GM18499 (cell line): Measurements from ENCODE around the gene CSTF3.
"Not testable (repeated sequence)": the region's sequence is repeated elsewhere in the genome, so short reads cannot be mapped to it uniquely, and the experiment has no call there.

Experiments
- ATAC-seq: cut with Tn5 transposase; IDR thresholded peaks from one replicate; pipeline ENCODE4 v1.9.1; 2021; ENCODE audit warnings: moderate number of reproducible peaks; ENCODE audit not compliant: insufficient read depth, unreplicated experiment

Gene CSTF3

GRCh38 chr11:33161120-33162005 is at the start of gene CSTF3:
CSTF3 (minus strand) TSS chr11:33161480; CDS start chr11:33161325, 155 bp downstream.
- peak; percentile 56 for ATAC-seq

DNA sequence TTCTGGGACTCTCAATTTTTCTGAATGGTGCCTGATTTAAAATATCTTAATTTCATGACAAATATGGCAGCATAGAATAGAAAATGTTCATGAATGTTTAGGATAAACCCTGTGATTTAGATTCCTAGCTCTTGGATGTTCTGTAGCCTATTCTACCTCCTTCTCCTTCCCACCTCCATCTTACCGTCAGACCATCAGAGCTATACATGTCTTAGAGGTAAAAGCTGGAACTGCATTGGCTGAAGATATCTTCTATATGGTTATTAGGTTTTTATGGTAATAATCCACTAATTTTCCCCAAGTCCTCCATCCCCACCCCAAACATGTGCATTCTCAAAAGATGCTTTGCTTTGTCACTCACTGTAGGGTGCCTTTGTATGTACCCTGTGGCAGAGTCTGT is 46.9 kb upstream of the CSTF3 start:
- ATAC-seq, result no peak

- no peak for ATAC-seq
These were observed 46.2 kb upstream of the CSTF3 start for GRCh38 chr11:33207408-33207985.

DNA sequence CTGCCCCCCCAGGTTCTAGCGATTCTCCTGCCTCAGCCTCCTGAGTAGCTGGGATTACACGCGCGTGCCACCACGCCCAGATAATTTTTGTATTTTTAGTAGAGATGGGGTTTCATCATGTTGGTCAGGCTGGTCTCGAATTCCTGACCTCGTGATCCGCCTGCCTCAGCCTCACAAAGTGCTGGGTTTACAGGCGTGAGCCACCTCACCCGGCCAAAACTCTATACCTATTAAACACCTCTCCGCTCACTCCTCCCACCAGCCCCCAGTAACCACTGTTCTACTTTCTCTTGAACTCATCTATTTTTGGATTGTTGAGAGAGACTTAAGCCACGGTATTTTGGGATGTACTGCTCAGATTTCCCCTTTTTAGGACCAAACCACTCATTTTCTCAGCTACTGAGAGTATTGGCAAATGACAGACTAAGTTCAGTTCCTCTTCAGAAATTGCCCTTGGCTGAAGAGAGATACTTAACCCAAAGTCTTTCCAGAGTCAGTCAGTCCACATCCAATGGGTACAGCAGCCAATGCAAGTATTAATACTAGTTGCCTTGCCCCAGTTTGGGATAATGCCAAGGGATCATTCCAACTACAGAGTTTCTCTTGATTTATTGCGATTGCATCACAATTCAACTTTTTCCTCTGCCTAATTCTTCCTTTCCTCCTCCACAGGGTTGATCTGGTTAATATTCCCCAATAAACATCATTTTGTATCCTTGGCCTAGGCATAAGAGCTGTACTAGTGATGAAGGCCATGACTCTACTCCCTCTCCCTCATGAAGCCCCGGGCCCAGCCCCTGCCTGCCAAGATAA is 36.8 kb upstream of the CSTF3 start:
- ATAC-seq, result no peak

- ATAC-seq, result no peak
These were observed 34.3 kb upstream of the CSTF3 start for GRCh38 chr11:33195462-33196173.

DNA sequence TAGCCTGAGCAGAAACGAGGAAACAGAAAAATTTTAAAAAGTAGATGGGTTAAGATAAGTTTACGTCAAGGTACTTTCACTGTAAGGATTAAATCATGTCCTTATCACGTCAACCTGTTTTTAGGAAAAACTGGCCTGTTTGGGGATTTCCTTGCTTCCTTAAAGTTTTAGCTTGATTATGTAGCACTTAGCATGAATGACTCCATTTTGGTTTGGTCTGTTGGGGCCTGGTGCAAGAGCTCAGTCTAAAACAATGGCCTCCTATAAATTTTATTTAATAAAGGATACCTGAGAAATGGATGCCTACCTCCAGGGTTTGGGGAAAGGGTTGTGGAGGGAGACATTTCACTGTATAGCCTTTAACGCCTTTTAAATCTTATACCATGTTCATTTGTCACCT is 33.2 kb upstream of the CSTF3 start:
- no peak for ATAC-seq

DNA sequence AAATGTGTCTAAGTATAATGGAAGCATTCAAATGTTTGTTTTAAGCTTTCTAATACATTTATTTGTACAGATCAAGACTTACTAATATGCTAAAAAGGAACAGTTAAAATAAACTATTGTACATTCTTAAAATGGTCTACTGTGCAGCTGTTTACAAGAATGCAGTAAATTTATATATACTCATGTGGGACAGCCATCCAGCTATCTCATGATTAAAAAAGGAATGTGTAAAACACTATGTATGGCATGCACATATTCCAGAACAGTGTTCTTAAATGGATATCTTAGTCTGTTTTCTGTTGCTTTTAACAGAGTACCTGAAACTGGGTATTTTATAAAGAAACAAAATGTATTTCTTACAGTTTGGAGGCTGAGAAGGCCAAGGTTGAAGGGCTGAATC is 30.2 kb upstream of the CSTF3 start:
- no peak for ATAC-seq

DNA sequence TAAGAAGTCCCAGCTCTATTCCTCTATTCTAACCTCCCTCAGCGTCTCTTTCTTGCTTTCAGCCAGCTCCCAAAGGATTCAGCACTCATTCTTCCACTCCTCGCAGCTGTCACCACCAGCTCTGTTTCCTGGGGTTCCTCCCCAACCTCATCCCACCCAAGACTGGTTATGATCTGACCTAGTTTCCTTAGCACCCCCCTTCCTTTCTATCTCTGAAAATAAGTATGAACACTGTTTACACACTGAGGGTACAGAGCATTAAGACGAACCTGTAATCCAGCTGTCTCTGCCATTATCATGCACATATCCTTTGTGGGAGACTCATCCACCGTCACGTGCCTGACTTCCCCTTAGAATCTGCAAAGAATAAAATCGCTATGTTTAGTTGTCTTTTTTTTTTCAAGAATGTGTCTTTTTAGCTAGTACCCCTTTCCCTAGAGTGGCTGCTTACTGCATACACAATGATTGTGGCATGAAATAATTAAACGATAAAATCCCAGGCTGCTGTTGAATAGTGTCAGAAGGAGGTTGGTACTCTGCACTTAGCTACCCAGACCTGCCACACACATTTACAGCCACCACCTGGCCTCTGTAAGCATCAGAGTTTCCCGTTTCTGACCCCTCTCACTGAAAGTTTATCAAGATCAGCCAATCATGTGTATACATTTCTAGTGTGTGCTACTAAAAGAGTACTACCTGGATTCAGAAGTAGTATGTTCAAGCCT is 26.9 kb upstream of the CSTF3 start:
- ATAC-seq, result no peak

DNA sequence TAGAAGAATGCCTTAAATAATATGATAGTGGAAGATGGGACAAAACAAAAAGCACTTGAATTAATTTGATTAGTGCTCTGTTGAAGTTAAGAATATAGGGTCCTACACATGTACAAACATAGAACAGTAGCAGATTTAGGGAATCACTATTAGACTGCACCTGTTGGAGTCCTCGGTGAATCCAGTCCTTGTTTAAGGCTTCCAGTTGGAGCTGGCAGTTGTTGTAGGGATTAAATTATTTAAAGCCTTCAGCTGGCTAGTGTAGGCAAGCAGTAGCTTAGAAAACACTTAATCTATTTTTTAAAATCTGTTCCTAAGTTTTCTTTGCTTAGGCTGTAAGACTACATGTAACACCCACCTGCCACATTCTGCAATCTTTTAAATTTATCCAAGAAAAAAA is 24.5 kb upstream of the CSTF3 start:
- no peak for ATAC-seq

DNA sequence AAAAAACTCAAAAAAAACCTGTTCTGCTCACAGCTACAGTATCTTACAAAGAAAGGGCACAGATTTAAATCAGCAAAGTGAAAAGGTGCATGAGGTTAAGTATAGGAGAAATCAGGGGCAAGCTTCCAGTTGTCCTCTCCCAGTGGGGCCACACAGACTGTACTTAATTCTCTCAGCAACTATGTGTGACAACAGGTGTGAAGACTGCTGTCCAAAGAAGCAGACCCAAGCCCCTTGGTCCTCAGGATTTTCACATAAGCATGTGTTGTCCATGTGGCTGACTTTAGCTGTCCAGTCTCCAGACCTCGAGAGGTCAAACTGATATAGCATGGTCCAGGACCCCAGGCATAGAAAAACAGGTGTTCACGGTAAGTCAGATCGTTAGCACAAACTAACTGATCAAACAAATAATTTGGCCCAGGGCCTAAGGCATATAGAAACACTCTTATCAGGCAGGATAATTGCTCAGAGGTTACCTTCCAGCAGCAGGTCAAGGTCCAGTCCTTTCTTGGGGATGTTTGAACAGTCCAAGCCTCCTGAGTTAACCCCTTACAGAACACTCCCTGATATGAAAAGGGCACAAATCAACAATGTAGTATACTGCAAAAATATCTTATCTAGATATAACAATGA is 21.1 kb upstream of the CSTF3 start:
- no peak for ATAC-seq

GRCh38 chr11:33179348-33179803 is 18.1 kb upstream of the CSTF3 start:
- no peak for ATAC-seq

DNA sequence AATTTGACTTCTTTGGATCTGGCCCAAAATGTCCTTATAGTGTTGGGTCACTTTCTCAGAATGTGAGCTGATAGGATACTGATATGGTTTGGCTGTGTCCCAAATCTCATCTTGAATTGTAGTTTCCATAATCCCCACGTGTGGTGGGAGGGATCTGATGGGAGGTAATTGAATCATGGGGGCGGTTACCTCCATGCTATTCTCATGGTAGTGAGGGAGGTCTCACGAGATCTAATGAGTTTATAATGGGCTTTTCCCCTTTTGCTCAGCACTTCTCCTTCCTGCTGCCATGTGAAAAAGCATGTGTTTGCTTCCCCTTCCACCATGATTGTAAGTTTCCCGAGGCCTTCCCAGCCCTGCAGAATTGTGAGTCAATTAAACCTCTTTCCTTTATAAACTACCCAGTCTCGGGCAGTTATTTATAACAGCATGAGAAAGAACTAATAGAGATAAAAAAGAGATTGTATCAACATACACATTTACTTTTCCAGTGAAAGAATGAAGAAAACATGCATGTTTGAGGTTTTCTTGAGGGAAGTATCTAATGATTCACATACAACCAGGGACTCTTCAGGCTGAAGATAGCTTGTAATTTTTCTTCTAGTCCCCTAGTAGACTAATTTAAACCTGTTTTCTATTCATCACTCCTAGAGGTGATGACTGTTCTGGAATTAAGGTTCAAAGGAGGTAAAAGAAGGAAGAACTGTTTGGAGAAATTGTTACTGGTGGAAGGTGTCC is 17.3 kb upstream of the CSTF3 start:
- ATAC-seq, result no peak

DNA sequence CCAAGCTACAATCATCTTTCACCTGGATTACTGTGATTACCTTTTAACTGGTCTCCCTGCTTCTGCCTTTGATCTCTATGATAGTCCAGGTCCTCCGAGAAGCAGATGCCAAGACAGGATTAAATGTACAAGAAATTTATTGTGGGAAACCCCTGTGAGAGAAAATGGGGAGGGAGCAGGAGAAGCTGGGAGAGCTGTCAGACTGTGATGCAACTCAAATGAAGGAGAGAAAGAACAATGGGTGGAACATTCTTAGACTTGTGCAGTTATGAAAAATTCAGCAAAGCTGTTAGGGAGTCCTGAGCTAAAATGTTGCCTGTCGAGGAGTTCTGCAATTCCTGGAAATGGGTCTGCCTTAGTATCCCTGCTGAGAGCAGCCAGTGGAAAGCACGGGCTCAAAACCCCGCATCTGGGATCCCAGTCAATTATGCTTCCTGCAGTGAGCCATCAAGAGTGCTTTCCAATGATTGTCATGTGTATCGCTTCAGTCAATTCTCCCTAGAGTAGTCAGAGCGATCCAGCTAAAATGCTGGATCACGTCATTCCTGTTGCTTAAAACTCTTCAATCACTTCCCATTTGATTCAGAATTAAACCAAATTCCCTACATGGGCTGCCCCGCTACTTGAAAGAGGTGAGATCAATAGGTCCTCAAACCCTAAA is 16.5 kb upstream of the CSTF3 start:
- no peak for ATAC-seq

DNA sequence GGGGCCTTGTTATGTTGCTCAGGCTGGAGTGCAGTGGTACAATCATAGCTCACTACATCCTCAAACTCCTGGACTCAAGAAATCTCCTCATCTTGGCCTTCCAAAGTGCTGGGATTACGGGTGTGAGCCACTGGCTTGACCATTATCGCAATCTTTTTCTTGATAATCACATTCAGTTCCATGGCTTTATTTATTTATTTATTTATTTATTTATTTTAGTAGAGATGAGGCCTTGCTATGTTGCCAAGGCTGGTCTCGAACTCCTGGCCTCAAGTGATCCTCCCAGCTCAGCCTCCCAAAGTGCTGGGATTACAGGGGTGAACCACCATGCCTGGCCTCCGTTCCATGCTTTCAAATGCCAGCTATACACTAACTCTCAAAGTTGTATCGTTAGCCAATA is 15.5 kb upstream of the CSTF3 start:
- ATAC-seq, result not testable (repeated sequence)

DNA sequence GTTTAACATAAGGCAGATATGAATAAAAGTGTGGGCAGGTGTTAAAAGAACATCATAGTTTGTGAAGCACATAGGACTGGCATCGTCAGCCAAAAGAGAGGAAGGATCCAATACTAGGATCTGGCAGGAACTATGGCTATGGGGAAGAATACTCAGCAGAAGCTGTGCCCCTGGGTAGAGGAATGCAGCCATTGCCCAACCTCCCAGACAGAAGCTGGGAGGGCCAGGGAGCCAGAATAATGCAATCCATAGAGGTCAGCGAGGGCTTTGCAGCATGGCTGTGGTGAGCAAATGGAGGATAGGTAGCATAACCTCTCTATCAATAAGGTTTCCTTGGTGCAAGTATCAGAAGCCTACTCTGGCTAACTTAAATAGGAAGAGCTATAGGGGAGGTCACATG is 11.7 kb upstream of the CSTF3 start:
- no peak for ATAC-seq

DNA sequence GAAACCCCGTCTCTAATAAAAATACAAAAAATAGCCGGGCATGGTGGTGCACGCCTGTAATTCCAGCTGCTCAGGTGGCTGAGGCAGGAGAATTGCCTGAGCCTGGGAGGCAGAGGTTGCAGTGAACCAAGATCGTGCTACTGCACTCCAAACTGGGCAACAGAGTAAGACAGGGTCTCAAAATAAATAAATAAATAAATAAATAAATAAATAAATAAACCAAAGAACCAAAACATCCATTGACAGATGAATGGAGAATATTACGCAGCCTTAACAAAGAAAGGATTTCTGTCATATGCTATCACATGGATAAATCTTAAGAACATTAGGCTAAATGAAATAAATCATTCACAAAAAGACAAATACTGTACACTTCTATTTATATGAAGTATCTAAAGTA is 11.1 kb upstream of the CSTF3 start:
- ATAC-seq, result no peak

DNA sequence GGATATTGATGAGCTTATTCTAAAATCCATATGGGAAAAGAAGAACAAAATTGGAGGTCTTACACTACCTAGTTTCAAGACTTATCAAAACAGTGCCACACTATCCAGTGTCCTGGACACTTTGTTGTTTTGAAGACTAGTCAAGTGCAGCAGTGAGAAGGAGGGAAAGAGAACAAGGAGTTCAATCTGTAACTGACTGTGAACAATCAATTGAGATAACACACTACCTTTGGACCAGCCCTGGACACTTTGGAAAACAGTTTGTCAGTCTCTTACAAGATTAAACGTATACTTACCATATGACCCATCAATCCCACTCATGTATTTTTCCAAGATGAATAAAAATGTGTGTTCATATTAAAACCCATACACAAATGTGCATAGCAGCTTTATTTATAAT is 10.0 kb upstream of the CSTF3 start:
- no peak for ATAC-seq

DNA sequence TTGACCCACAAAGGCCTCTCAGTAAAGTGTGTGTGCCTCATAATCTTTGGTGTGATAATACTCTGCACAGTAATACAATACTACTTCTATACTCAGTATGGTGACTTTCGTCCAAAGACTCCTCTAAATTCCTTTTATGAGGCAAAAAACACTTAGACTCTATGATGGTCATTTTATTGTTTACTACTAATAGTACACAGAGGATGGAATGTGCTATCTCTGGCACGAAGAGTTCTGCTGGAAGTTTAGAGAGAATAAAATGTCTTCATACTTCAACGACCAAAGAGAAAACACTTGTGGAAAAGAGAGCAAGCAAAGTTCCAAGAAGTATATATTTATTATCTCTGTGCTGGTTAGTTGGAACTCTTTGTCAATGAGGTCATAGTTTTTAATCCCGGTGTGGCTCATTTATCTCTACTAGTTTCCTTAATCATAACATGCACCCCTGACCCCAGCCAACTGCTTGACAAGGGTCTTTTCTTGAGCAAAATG is 7.5 kb upstream of the CSTF3 start:
- ATAC-seq, result no peak
